Activated T-cell treated with anti-CD3 and anti-CD28 coated beads for 1 hour (primary cell): ENCODE data around the gene BOLA1.
"Not testable (repeated sequence)": the region's sequence is repeated elsewhere in the genome, so short reads cannot be mapped to it uniquely, and the experiment has no call there.

Experiments
- DNase-seq: peaks from one replicate; pipeline ENCODE4 v3.0.0-alpha.2; 2020; ENCODE audit warnings: low read depth

The BOLA1 gene

DNA sequence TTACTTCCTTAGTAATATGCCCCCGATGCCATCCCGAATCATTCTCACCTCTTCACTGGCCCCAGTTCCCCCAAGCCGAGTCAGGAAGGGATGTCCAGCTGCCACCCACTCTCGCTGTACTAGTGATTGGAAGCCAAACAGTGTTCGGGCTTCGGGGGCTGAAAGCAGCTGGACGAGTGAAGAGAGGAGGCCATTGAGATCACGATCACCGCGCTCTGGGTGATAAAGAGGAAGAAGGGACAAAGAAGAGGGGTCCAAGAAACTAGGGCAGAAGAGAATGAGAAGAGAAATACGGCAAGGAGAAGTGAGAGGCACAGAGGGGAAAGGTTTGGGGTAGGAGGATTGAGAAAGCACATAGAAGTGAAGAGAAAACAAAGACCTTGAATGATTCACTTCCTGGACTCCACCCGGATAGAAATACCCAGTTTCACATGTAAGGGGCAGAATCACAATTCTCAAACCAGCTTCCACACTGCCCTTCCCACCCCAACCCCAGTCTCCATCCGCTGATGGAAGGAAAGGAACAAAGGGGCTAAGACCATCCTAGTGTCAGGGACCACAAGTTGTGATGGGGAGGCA lies 31.9 kb downstream of the BOLA1 start:
- no peak for DNase-seq

DNA sequence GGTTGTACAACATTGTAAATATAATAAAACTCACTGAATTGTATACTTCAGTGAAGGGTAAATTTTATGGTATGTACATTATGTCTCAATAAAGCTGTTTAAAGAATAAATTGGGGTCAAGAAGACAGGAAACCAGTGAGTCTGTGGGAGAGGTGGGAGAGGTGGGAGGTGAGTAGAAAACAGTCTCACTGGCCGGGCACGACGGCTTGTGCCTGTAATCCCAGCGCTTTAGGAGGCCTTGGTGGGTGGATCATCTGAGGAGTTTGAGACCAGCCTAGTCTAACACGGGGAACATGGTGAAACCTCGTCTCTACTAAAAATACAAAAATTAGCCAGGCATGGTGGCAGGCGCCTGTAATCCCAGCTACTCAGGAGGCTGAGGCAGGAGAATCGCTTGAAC lies 33.1 kb downstream of the BOLA1 start:
- no peak for DNase-seq

DNA sequence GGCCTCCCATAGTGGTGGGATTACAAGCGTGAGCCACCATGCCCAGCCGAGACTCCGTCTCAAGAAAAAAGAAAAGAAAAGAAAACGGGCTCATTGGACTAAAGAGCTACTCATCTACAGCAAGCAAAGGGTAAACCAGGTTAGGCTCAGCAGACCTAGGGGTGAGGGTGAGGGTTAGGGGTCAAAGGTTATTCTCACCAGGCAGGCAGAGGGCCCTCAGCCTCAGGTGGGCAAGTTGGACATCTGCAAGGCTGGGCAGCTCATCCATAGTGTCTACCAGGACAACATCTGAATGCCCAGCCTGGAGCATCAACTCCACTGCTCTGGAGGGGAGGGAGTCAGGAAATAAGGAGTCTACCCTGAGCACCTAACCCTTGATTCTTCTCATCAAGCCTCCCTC lies 33.8 kb downstream of the BOLA1 start:
- DNase-seq, result no peak

DNA sequence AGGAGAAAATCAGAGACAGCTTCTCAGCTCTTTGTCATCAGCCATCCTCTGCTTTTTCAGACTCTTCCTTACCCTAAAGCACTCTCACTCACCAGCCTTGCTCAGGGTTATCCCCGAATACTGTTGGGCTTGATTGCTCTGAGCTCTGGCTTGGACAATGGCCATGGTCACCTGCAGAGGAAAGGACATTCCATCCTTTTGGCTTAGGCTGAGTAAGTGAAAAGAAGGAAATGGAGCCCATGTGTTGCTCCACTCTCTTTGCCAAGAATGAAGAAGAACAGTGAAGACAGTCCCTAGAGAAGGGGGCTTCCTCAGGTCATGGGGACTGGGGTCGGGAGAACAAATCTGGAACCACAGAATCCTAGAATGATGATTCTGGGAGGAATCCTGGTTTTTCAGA lies 35.0 kb downstream of the BOLA1 start:
- no peak for DNase-seq

DNA sequence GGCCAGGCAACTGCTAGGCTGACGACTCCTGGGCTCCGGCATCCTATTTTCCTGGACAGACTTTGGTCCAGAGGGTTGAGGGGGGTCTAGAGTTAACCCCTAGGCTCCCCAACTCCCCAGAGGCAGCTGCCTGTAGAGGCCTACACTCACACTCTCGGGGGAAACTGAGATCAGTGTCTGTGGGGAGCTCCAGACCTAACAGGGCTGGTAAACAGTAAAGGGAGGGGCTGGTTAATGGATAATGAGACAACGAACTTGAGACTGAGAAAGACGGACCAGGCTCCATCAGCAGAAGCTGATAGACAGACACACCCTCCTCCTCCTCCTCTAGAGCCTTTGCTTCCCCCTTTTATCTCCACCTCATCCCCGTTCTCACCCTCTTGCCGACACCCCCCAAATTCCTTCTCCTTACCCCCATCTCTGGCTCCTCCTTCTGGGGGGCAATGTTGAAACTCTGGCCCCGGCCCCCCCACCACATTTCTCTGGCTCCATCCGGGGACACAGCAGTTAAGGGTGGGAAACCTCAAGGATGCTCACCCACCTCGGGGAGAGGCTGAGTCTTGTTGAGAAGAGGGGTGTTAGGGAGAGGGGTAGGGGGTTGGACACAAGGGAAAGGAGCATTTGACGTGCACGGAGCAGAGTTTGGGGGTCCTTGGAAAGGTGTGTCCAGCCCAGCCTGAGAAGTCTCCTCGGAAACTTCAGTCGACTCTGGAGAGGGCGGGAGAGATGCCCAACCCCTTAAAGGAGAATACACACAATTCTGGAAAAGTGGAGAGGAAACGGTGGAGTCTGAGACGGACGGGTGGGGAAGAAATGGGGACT lies 37.0 kb downstream of the BOLA1 start, which contains the start of gene MTMR11:
TSS of gene MTMR11 (minus strand) at position 710 of the 822 bp plus-strand sequence. CDS start at position 478, 232 bp downstream.
- DNase-seq, result no peak

DNA sequence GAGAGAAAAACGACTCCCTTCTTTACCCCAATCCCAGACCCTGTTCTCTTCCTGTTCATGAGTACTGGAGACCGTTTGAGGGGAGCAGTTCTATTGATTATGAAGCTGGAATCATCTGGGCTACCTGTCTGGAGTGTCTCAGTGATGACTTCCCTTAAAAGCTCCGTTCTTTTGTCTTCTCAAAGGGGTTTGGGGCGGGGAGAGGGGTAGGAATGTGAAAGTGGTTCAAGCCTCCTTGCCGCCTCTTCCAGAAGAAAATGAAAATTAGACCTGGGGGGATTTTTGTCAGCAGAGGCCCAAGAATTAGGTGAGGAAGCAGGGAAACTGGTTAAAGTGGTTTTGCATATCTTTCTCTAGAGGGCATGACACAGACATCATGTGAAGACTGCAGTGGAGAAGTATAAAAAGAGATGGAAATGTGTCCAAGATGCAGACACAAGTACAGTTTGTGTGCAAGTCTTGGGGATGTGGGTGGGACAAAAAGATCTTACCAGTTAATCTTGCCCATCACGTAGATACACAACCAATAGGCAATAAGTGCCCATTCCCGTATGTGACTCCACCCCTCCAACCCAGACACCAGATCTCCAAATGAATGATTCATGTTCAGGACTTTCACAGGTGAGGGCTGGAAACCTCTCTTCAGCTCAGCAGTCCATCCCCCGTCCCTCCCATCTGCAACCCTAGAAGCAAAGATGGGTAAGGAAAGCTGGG lies 37.8 kb downstream of the BOLA1 start:
- DNase-seq, result no peak

DNA sequence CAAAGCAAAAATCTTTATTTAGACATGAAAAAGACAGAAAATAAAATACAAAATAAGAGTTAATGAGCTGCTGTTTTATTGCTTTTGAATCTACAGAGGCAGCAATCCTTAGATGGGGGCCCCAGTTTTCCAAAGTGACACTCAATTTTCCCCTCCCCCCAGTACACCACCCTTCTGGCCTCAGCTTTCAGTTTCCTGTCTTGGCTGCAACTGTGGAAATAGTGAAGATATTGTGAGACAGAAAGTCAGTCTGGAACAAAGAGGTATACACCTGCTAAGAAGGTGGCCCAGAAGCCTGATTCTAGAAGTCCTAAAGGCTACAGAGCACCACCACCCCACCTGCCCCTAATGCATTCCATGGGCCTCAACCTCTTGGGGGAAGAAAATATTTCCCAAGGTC lies 38.4 kb downstream of the BOLA1 start:
- no peak for DNase-seq

DNA sequence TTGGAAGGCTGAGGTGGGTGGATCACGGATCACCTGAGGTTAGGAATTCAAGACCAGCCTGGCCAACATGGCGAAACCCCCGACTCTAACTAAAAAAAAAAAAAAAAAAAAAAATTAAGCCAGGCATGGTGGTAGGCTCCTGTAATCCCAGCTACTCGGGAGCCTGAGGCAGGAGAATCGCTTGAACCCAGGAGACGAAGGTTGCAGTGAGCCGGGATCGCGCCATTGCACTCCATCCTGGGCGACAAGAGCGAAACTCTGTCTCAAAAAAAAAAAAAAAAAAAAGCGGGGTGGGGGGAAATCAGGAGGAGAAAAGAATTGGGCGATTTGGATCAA lies 39.3 kb downstream of the BOLA1 start:
- not testable (repeated sequence) for DNase-seq

DNA sequence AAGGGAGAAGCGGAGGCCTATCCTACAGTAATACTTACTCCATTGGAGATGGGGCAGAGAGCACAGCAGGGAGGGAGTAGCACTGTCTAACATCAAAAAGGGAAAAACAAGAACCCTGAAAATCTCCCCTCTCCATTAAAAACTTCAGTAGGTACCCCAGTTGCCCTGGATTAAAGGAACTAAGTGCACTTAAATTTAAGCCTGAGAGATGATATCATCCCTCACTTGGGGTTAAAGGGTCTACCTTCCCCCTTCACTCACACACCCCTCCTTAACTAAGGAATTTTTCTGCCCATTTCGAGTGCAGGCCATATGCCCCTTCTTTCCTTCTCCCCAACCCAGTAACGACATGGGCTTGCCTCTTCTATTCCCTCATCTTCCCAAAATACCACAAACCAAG lies 41.1 kb downstream of the BOLA1 start:
- no peak for DNase-seq

DNA sequence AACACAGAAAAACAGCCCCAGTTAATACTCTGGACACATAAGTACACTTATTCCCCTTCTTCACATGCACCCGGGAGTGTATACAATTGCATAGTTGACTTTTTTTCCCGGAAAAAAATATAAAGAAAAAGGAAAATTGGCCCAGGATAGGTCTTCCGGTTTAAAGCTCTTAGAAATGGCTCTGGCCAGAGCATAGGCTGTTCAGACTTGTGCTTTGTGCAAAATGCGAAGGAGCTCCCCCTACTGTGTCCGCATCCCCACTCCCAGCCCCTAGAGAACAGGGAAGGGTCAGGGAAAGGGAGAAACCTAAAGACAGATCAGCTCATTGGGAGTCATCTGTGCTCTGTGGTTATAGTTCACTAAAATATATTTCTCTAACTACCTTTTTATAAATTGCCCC lies 42.8 kb downstream of the BOLA1 start:
- no peak for DNase-seq

DNA sequence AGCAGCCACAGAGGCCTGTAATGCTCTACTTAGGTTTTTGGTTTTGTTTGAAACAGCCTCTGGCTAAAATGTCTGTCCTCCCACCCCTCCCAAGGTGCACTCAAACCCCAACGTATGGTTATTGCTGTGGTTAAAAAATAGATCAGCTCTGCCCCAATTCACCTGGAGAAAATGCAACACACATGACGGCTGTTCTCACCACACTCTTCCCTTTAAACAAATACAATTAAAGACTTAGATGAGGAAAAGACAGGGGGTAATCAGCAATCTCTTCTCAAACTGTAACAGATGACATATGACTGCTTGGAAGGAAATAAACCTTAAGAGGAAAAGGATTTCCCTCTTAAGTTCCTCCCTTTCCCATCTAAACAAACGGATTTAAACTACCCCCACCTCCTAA lies 43.5 kb downstream of the BOLA1 start:
- no peak for DNase-seq

DNA sequence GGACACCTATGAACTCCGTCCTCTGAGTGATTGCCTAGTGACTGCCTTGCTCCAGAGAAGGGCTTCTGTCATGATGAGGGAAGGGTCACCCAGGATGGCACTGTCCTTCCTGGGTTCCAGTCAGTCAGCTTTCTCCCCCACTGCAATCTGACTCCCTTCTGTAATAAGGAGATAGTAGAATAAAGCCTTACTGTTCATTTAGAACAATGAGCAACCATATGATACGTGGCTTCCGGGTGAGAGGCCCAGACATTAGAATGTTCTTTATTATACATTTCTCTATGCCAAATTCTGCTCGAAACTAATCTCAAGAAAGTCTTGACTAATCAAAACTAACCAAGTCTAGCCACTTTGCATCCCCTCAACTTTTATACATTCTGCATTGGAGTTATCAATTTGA lies 45.8 kb downstream of the BOLA1 start:
- DNase-seq, result no peak

DNA sequence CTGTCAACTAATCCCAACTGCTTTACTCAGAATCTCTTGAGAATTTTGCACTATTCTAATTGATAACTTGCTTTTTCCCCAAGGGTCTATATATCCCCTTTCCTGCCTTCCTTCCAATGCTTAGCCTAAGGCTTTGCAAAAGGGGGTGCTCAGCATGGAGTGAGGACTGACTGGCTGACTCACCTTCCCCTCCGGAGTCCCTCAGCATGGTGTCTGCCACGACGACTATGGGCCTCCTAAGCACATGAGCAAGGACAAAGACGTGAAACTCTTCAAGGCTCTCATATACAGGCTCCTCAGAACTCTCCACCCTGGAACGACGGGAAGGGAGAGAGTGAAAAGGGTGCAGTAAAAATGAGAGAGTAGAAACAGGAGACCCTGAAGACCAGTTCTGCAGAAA lies 50.5 kb downstream of the BOLA1 start:
- DNase-seq, result no peak
